ENCODE data around the gene TMSB15B.
"Not testable (repeated sequence)": the region's sequence is repeated elsewhere in the genome, so short reads cannot be mapped to it uniquely, and the experiment has no call there.

The TMSB15B gene

DNA sequence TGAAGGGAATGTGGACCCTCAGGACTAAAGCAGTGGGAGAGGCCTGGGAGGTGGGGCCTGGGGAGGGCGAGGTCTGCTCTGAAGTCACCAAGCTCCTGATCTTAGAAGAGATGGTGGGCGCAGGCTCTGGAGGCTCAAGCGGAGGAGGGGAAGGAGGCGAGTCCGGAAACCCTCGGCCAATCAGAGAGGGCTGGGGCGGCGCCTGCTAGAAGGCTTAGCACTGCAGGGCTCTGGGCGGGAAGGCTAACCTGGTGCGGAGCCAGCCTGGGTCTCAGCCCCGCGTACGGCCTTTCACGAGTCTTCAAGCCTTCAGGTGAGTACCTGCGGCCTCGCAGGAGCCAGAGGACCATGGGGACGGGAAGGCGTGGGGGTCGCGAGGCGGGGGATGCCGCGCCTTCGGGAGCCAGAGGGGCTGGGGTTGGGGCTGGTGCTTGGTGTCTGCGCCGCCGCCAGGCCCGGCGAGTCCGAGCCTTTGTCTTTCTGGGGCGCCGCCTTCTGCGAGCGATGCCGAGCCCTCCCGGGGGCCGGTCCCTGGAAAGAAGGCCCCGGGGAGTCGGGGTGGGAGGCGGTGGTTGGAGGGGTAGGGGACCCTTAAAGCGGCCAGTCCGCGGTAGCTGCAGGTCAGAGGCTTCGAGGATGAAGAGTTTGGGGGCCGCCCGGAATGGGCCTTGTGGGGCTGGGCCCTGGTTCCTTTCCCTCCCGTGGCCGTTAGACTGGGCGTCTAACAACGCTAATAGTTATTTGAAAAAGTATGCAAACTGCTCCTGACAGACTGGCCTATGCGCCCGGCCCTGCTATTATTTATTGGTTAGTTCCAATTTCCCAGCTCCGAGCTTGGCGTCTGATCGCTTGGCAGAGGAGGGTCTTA is at the start of gene TMSB15B:
Gene TMSB15B, plus strand, starts transcription at position 217 of the 868 bp plus-strand sequence.
- DNase-seq (ENCODE audit: low read depth); H3K4me3 ChIP-seq (ENCODE audit: low read depth, low read length): not testable (repeated sequence)

DNA sequence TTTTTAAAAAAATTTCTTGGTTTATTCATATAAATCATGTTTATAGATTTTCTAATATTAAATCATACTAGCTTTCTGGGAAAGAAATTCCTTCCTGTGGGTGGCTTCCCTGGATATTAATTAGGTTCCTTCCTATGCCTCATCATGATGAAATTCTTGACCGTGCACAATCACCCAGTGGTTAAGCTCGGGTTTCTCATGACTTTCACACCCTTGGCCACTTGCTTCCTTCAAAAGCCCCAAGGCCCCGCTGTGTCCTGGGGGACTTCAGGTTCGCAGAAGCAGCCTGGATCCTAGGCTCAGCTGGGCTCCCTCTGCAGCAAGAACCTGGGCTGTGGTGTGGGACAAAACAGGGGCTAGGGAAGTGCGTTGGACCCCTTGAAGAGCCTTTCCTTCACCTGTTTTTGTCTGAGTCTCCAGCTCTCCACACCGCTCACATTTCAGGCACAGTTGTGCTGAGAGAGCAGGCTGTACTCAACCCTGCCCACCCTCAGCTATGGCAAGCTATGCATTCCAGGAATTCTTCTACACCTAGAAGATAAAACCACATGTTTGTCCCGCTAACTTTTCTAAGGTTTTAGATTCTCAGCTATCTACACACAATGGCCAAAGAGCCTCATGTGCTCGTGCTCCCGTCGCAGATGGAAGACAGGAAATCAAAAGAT is 48.9 kb upstream of the TMSB15B start:
- no peak overlapping the region for H3K4me3 ChIP-seq (ENCODE audit: low read depth, low read length)
- DNase-seq (ENCODE audit: low read depth), result no peak
- no peak for TF ChIP-seq MYC (IDR thresholded peaks at IDR 0.05; ENCODE audit: low read depth, low read length)
- TF ChIP-seq, protein P1, sequence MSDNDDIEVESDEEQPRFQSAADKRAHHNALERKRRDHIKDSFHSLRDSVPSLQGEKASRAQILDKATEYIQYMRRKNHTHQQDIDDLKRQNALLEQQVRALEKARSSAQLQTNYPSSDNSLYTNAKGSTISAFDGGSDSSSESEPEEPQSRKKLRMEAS (IDR thresholded peaks at IDR 0.05; ENCODE audit: low read depth, low read length), result no peak
- TF ChIP-seq, protein P2, sequence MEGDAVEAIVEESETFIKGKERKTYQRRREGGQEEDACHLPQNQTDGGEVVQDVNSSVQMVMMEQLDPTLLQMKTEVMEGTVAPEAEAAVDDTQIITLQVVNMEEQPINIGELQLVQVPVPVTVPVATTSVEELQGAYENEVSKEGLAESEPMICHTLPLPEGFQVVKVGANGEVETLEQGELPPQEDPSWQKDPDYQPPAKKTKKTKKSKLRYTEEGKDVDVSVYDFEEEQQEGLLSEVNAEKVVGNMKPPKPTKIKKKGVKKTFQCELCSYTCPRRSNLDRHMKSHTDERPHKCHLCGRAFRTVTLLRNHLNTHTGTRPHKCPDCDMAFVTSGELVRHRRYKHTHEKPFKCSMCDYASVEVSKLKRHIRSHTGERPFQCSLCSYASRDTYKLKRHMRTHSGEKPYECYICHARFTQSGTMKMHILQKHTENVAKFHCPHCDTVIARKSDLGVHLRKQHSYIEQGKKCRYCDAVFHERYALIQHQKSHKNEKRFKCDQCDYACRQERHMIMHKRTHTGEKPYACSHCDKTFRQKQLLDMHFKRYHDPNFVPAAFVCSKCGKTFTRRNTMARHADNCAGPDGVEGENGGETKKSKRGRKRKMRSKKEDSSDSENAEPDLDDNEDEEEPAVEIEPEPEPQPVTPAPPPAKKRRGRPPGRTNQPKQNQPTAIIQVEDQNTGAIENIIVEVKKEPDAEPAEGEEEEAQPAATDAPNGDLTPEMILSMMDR (IDR thresholded peaks at IDR 0.05; ENCODE audit: low read depth, low read length), result no peak
- no peak for TF ChIP-seq POLR2A (IDR thresholded peaks at IDR 0.05; ENCODE audit: extremely low read depth, insufficient read length)

DNA sequence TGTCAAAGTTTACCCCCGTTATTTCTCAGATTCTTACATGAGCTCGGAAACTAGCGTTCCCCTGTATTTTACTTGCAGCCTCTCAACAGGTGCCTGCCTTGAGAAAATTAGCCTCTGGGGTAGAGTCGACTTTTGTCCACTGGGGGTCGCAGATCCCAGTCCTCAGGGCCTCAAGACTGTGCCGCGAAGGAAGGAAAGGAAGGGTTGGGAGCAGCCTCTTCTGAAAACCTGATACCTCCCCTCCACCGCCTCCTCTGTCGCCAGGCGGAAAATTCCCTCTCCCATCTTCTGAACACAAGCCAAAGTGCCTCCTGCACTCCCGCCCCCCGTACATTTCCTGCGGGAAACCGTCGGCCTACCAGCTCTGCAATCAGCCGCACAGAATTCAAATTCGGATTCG is 44.4 kb upstream of the TMSB15B start:
- H3K4me3 ChIP-seq (ENCODE audit: low read depth, low read length), result no peak overlapping the region
- TF ChIP-seq MYC (IDR thresholded peaks at IDR 0.05; ENCODE audit: low read depth, low read length) (no peak), POLR2A (IDR thresholded peaks at IDR 0.05; ENCODE audit: extremely low read depth, insufficient read length) (no peak)
- TF ChIP-seq, protein P2 (IDR thresholded peaks at IDR 0.05; ENCODE audit: low read depth, low read length), result peak; percentile 56
- TF ChIP-seq, protein P1 (IDR thresholded peaks at IDR 0.05; ENCODE audit: low read depth, low read length), result no peak
- peak; percentile 50 for DNase-seq (ENCODE audit: low read depth)

DNA sequence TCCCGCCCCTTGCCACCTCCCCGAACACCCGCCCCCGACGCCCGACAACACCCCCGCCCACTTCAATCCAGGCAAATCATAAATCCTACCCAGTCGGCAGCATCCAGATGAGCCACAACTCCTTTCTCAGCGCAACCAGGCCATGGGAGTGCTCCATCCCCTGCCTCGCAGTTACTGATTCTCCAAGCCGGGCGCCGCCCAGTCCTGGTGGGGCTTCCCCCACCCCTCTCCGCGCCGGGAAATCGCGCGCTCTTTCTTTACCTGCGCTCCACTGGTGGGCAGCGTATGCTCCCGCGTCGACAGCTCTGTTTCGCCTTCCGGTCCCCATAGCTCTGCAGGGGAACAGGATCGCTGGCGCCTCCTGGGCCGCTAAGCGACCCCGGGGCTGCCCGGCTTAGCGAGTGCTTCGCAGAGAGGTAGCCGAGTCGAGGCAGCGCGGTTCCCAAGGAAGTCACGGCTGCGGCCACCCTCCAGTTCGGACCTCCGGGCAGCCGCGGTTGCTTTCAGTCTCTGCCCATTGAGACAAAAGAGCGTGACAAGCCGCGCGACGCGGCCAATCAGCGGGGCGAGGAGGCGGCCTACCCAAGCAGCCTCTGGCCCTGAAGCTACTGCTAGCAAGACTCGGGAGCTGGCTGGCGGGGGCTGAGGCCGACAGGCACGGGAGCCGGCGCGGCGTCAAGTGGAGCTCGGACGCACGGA is 43.7 kb upstream of the TMSB15B start:
- TF ChIP-seq MYC (IDR thresholded peaks at IDR 0.05; ENCODE audit: low read depth, low read length), result no peak
- no peak for TF ChIP-seq POLR2A (IDR thresholded peaks at IDR 0.05; ENCODE audit: extremely low read depth, insufficient read length)
- TF ChIP-seq, protein P2 (IDR thresholded peaks at IDR 0.05; ENCODE audit: low read depth, low read length), result no peak
- TF ChIP-seq, protein P1 (IDR thresholded peaks at IDR 0.05; ENCODE audit: low read depth, low read length), result no peak
- peak; percentile 44 for DNase-seq (ENCODE audit: low read depth)
- no peak overlapping the region for H3K4me3 ChIP-seq (ENCODE audit: low read depth, low read length)

DNA sequence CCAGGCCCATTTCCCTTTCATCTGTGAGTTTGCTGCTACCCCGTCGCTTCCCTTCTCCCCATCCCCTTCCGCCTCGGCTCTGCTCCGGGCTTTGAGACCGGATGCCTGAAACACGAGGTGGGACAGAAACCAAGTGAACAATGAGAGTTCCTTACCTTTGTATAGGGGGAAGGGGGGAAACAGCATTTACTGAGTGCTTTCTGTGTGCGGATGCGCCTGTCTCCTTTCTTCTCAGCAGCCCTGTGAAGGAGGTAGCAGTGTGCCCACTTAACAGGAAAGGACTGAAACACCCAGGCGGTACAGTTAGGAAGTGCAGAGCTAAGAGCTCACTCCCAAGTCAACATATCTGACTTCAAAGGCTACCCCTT is 43.2 kb upstream of the TMSB15B start:
- H3K4me3 ChIP-seq (ENCODE audit: low read depth, low read length), result no peak overlapping the region
- DNase-seq (ENCODE audit: low read depth), result peak; percentile 15
- TF ChIP-seq, protein P1 (IDR thresholded peaks at IDR 0.05; ENCODE audit: low read depth, low read length), result no peak

DNA sequence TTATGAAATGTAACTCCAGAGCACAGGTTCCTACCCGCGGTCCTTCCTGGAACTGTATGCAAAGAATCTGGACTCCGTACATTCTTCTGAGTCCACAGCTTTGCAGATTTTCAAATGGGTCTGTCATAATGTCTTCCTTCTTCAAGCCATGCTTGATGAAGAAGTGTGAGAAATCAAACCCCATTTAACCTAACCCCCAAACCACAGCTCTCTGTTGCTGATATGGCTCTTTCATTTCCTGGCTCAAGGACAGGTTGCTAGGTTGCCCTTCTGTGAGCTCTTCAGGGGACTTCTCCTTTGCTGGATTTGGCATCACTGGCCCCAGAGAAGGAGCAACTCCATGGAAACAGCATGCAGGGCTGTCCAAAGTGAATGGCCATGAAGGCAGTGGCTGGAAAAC is 41.9 kb upstream of the TMSB15B start:
- not testable (repeated sequence) for DNase-seq (ENCODE audit: low read depth); H3K4me3 ChIP-seq (ENCODE audit: low read depth, low read length)

DNA sequence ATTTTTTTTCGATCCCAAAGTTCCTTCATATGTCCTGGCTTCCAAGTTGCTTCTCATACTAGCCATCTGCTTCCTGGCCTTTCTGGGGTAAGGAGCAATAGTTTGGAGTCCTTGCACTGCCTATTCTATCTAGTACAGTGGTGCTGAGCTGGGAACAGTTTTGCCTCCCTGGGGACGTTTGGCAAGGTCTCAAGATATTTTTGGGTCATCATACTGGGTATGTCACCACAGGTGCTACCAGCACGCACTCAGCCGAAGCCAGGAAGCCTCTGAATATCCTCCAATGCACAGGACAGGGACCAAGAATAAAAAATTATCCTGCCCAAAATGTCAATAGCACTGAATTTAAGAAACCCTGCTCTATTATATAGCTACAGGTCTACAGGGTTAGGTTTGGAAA is 35.4 kb upstream of the TMSB15B start:
- H3K4me3 ChIP-seq (ENCODE audit: low read depth, low read length), result no peak overlapping the region
- no peak for DNase-seq (ENCODE audit: low read depth)
- no peak for TF ChIP-seq MYC (IDR thresholded peaks at IDR 0.05; ENCODE audit: low read depth, low read length)
- TF ChIP-seq POLR2A (IDR thresholded peaks at IDR 0.05; ENCODE audit: extremely low read depth, insufficient read length), result no peak
- TF ChIP-seq, protein P1 (IDR thresholded peaks at IDR 0.05; ENCODE audit: low read depth, low read length), result no peak
- TF ChIP-seq, protein P2 (IDR thresholded peaks at IDR 0.05; ENCODE audit: low read depth, low read length), result no peak

Data from NB4 (cell line).